GM12892 (cell line): ENCODE results near the gene WEE1. TPM values are rescaled to one million over a fixed set of nuclear protein-coding genes. Genes with fewer than 3 reads are reported as not detected.

Source experiments
- DNase-seq: peaks from one replicate; pipeline ENCODE4 v3.0.0; 2011; ENCODE audit not compliant: insufficient read length
- FAIRE-seq: peaks from 2 replicates; lab custom pipeline; 2011; peaks lifted over from hg19 to GRCh38; lab: Jason Lieb, UNC
- POLR2A ChIP-seq: IDR thresholded peaks from 2 replicates; pipeline ENCODE4 v1.6.1; 2011; ENCODE audit warnings: low read depth, low read length, control low read depth
- POLR2AphosphoS5 ChIP-seq: IDR thresholded peaks from 2 replicates; pipeline ENCODE4 v1.6.1; 2011; ENCODE audit warnings: low read depth, low read length, control low read depth
- TAF1 ChIP-seq: IDR thresholded peaks from 2 replicates; pipeline ENCODE4 v1.6.1; 2011; ENCODE audit warnings: low read depth, mild to moderate bottlenecking, control low read depth, low read length, borderline replicate concordance
- polyA plus RNA-seq: library from polyadenylated mRNA; unstranded; fragments of >200 nt; gene quantifications from one replicate; pipeline ENCODE4 v1.2.1, GENCODE V29; 2012; ENCODE audit warnings: missing spikeins, inconsistent platforms; ENCODE audit not compliant: missing spikeins

Gene WEE1
- 38.4 TPM for polyA plus RNA-seq

- FAIRE-seq (peak; percentile 95), DNase-seq (peak; percentile 93)
- TF ChIP-seq TAF1 (no peak), POLR2AphosphoS5 (peak; percentile 17; the same call in 1 of the 2 replicates), POLR2A (peak; percentile 60; the same call in 1 of the 2 replicates)
Observed at GRCh38 chr11:9573052-9573774, at the start of gene WEE1. Gene WEE1 (plus strand): TSS chr11:9573670. CDS start chr11:9573934, 264 bp downstream.

- DNase-seq (no peak), FAIRE-seq (no peak)
- TF ChIP-seq POLR2A (no peak), TAF1 (no peak), POLR2AphosphoS5 (no peak)
Observed at GRCh38 chr11:9524001-9524400, 49.5 kb upstream of the WEE1 start.

GRCh38 chr11:9525116-9525515 is 48.4 kb upstream of the WEE1 start:
- FAIRE-seq: no peak
- TF ChIP-seq TAF1 (no peak), POLR2AphosphoS5 (no peak), POLR2A (no peak)
- DNase-seq: no peak

GRCh38 chr11:9527481-9528135 is 45.9 kb upstream of the WEE1 start:
- TF ChIP-seq POLR2A (no peak), POLR2AphosphoS5 (no peak), TAF1 (no peak)
- DNase-seq (no peak), FAIRE-seq (no peak)

- no peak for FAIRE-seq
- TF ChIP-seq TAF1 (no peak), POLR2AphosphoS5 (no peak), POLR2A (no peak)
- DNase-seq: no peak
Observed at GRCh38 chr11:9528136-9528501, 45.4 kb upstream of the WEE1 start.

GRCh38 chr11:9528573-9529333 is 44.7 kb upstream of the WEE1 start:
- no peak for TF ChIP-seq TAF1
- FAIRE-seq (no peak), DNase-seq (no peak)

- no peak for TF ChIP-seq POLR2A
- no peak for TF ChIP-seq POLR2AphosphoS5
- TF ChIP-seq TAF1: no peak
- no peak for FAIRE-seq
- no peak for DNase-seq
Observed at GRCh38 chr11:9529334-9529650, 44.2 kb upstream of the WEE1 start.

GRCh38 chr11:9530020-9530621 is 43.3 kb upstream of the WEE1 start:
- FAIRE-seq: no peak
- DNase-seq: no peak

GRCh38 chr11:9530901-9531625 is 42.4 kb upstream of the WEE1 start:
- DNase-seq: no peak
- no peak for FAIRE-seq
- TF ChIP-seq POLR2A (no peak), TAF1 (no peak), POLR2AphosphoS5 (no peak)

More at GRCh38 chr11:9530020-9530621, 43.3 kb upstream of the WEE1 start:
- no peak for TF ChIP-seq POLR2A
- TF ChIP-seq POLR2AphosphoS5: no peak

GRCh38 chr11:9533058-9533457 is 40.4 kb upstream of the WEE1 start:
- FAIRE-seq (no peak), DNase-seq (no peak)
- TF ChIP-seq POLR2A (no peak), POLR2AphosphoS5 (no peak), TAF1 (no peak)

- FAIRE-seq (no peak), DNase-seq (no peak)
- TF ChIP-seq TAF1 (no peak), POLR2A (no peak), POLR2AphosphoS5 (no peak)
Observed at GRCh38 chr11:9533736-9534473, 39.6 kb upstream of the WEE1 start.
